Measurements from ENCODE around the gene PCDHB12.
A peak's percentile ranks its signal among the peaks of the same experiment; 100 is the strongest.
"Not testable (repeated sequence)": the region's sequence is repeated elsewhere in the genome, so short reads cannot be mapped to it uniquely, and the experiment has no call there.

The PCDHB12 gene

GRCh38 chr5:141210849-141211248 is 2.3 kb downstream of the PCDHB12 start:
- DNase-seq: not testable (repeated sequence)

- DNase-seq: peak; percentile 19
Observed at GRCh38 chr5:141213656-141214339, 5.3 kb downstream of the PCDHB12 start, which contains the start of gene PCDHB13. Gene PCDHB13, plus strand, starts transcription at chr5:141213919. Its CDS starts 205 bp downstream, at chr5:141214124.

GRCh38 chr5:141214583-141214982 is 6.1 kb downstream of the PCDHB12 start:
- DNase-seq: not testable (repeated sequence)

- DNase-seq: not testable (repeated sequence)
Observed at GRCh38 chr5:141215504-141215903, 7.0 kb downstream of the PCDHB12 start.

DNA sequence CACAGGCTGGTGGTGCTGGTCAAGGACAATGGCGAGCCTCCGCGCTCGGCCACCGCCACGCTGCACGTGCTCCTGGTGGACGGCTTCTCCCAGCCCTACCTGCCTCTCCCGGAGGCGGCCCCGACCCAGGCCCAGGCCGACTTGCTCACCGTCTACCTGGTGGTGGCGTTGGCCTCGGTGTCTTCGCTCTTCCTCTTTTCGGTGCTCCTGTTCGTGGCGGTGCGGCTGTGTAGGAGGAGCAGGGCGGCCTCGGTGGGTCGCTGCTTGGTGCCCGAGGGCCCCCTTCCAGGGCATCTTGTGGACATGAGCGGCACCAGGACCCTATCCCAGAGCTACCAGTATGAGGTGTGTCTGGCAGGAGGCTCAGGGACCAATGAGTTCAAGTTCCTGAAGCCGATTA is 7.5 kb downstream of the PCDHB12 start:
- DNase-seq: not testable (repeated sequence)

DNA sequence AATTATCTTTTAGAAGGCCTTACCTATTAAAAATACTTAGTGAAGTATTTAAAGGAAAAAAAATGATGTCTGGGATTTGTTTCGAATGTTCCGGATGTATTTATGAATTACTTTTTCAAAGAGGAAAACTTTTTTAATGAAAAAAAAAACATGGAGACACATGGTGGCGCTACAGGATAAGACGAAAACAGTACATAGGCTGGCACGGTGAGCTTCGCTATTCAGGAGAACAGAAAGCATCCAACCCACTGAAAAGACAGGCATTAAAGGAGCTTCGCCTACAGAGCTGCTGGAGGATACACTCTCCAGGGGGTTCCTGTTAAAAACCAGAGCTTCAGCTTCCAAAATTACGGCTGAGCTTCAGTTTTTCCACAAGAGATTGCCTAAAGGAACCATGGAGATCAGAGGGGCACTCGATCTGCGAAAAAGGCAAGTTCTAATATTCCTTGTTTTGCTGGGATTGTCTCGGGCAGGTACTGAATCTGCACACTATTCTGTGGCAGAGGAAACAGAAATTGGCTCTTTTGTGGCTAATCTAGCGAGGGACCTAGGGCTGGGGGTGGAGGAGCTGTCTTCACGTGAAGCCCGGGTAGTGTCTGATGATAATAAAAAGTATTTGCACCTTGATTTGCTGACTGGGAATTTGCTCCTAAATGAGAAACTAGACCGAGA is 14.7 kb downstream of the PCDHB12 start, which contains the start of gene PCDHB14:
Gene PCDHB14 (plus strand): TSS at position 232 of the 672 bp plus-strand sequence. CDS start 163 bp downstream, at position 395.
- DNase-seq: no peak

- DNase-seq: not testable (repeated sequence)
Observed at GRCh38 chr5:141224844-141225243, 16.3 kb downstream of the PCDHB12 start.

DNA sequence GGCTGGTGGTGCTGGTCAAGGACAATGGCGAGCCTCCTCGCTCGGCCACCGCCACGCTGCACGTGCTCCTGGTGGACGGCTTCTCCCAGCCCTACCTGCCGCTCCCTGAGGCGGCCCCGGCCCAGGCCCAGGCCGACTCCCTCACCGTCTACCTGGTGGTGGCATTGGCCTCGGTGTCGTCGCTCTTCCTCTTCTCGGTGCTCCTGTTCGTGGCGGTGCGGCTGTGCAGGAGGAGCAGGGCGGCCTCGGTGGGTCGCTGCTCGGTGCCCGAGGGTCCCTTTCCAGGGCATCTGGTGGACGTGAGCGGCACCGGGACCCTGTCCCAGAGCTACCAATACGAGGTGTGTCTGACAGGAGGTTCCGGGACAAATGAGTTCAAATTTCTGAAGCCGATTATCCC is 16.9 kb downstream of the PCDHB12 start:
- DNase-seq: not testable (repeated sequence)

GRCh38 chr5:141234109-141234667 is 25.7 kb downstream of the PCDHB12 start:
- no peak for DNase-seq

- DNase-seq: not testable (repeated sequence)
Observed at GRCh38 chr5:141235922-141236321, 27.4 kb downstream of the PCDHB12 start.

DNA sequence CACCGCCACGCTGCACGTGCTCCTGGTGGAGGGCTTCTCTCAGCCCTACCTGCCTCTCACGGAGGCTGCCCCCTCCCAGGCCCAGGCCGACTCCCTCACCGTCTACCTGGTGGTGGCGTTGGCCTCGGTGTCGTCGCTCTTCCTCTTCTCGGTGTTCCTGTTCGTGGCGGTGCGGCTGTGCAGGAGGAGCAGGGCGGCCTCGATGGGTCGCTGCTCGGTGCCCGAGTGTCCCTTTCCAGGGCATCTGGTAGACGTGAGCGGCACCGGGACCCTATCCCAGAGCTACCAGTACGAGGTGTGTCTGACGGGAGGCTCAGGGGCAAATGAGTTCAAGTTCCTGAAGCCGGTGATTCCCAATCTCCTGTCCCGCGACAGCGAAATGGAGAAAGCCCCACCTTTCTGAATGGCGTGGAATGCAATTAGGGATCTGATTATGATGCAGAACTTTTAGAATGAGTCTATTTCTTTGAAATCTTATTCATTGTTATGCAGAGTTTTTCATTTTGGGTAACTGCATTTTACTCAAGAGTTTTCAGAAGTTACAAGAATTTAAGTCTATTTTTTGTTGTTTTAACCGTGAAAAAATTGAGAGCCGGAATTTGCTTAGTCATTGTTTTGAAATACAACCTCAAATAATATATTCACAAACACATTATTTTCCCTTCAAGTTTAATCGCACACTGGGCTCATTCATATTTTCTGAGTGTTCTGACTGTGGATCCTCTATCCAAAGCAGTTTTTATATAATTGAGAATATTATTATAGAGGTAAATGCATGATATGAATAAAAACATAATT is 28.2 kb downstream of the PCDHB12 start:
- DNase-seq: no peak

GRCh38 chr5:141241496-141241895 is 33.0 kb downstream of the PCDHB12 start:
- DNase-seq: no peak

- peak; percentile 4 for DNase-seq
Observed at GRCh38 chr5:141245250-141245717, 36.8 kb downstream of the PCDHB12 start, which contains the start of gene PCDHB15. Gene PCDHB15, plus strand, starts transcription at chr5:141245395. Its CDS starts 184 bp downstream, at chr5:141245579.

GRCh38 chr5:141246971-141247370 is 38.5 kb downstream of the PCDHB12 start:
- DNase-seq: not testable (repeated sequence)

DNA sequence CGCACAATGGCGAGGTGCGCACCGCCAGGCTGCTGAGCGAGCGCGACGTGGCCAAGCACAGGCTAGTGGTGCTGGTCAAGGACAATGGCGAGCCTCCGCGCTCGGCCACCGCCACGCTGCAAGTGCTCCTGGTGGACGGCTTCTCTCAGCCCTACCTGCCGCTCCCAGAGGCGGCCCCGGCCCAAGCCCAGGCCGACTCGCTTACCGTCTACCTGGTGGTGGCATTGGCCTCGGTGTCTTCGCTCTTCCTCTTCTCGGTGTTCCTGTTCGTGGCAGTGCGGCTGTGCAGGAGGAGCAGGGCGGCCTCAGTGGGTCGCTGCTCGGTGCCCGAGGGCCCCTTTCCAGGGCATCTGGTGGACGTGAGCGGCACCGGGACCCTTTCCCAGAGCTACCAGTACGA is 38.9 kb downstream of the PCDHB12 start:
- DNase-seq: not testable (repeated sequence)

DNA sequence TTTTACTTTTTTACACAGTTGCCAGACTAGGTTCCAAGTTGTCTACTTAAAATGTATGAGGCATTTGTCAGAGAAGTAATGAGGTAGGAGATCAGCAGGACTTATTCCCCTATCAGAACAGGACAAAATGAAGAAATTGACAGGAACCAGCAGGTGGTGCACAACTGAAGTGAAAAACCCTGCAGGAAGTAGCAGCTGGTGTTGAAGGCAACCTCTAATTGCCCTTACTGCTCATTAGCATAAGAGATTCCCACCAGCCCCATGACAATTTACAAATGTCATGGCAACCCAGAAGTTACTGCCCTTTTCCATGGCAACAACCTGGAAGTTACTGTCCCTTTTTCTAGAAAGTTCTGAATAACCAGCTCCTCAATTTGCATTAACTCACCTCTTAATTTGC is 42.1 kb downstream of the PCDHB12 start:
- DNase-seq: no peak

DNA sequence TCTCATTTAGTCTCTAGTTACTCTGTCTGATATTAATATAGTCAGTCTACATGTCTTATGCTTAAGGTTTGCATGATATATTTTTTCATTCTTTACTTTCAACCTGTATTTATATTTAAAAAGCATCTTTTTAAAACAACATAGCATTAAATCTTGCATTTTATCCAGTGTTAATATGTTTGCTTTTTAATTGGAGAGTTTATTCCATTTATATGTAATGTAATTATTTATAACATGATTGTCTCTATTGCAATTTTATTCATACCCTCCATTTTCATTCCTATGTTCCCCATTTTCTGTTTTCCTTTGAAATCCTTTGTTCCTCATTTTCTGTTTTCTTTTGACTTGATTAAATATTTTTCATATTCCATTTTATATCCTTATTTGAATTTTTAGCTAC is 49.9 kb downstream of the PCDHB12 start:
- DNase-seq: no peak

GRCh38 chr5:141258948-141259347 is 50.4 kb downstream of the PCDHB12 start:
- no peak for DNase-seq

GRCh38 chr5:141260458-141261237 is 52.1 kb downstream of the PCDHB12 start:
- no peak for DNase-seq

DNA sequence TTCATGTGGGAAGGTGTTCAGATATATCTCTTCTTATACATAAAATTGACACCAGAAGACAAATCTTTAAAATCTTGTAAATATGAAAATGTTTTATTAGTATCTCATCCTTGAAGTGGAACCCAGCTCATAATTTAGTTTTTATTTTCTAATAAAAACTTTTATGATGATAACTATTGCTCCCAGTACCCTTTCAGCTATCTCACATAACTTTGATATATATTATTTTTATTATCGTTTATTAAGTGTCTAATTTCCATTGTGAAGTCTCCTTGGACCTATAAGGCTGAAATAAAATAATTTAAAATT is 52.7 kb downstream of the PCDHB12 start:
- DNase-seq: no peak

Data from stimulated activated CD4-positive, alpha-beta T cell treated with anti-CD3 and anti-CD28 coated beads, Interleukin-4, amount 100 ng/mL, for 24 hours (primary cell).